ENCODE results near the gene PRSS37. TPM values are rescaled to one million over a fixed set of nuclear protein-coding genes. Genes with fewer than 3 reads are reported as not detected.
"Not testable (repeated sequence)": the region's sequence is repeated elsewhere in the genome, so short reads cannot be mapped to it uniquely, and the experiment has no call there.

The PRSS37 gene, protein sequence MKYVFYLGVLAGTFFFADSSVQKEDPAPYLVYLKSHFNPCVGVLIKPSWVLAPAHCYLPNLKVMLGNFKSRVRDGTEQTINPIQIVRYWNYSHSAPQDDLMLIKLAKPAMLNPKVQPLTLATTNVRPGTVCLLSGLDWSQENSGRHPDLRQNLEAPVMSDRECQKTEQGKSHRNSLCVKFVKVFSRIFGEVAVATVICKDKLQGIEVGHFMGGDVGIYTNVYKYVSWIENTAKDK
- total RNA-seq = not detected
- long read RNA-seq = 0 reads

- DNase-seq (no peak), ATAC-seq (ENCODE audit: poor library complexity) (no peak)
- intact Hi-C loops (cut with DNase I) = no loop called here
Measured at GRCh38 chr7:141841385-141841784, at the start of gene PRSS37. Gene PRSS37 (minus strand): TSS chr7:141841485. CDS start chr7:141841049, 436 bp downstream.

- intact Hi-C loops (cut with DNase I) = no loop called here
- ATAC-seq (ENCODE audit: poor library complexity) = no peak
Measured at GRCh38 chr7:141889321-141889720, 48.0 kb upstream of the PRSS37 start.

DNA sequence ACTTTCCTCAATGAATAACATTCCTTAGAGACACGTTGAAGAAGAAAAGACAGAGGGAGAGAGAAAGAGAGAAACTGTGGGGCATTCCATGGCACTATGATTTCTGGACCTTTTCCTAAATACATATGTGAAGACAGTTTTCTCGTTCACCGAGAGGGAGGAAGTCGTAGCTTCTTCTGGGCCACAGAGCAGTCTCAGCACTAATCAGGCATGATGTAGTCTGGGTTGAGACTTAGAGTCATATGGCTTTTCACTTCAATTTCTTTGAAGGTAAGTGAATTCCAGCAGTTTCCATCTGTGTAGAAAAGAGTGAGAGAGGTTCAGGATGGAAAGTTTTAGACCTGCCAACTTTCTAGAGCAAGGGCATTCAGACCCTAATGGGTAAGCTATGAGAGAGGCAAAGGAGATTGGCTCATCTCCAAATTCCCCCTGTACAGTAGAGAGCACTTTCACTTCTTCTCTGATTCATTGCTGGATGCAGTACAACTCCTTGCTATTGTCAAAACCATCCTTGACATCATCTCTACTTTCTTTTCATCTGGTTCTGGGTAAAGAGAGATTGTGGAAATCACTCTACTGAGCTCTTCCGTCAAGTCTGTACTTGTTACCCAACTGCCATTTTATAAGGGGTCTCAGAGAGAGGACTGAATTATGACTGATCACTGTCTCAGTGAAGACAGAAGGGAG, 43.4 kb upstream of the PRSS37 start:
- DNase-seq (no peak), ATAC-seq (ENCODE audit: poor library complexity) (no peak)
- intact Hi-C loops (cut with DNase I) = no loop called here

More at GRCh38 chr7:141889321-141889720, 48.0 kb upstream of the PRSS37 start:
- DNase-seq = no peak

GRCh38 chr7:141880960-141881359, 39.7 kb upstream of the PRSS37 start:
- ATAC-seq (ENCODE audit: poor library complexity) = no peak
- no peak for DNase-seq
- intact Hi-C loops (cut with DNase I) = no loop called here

DNA sequence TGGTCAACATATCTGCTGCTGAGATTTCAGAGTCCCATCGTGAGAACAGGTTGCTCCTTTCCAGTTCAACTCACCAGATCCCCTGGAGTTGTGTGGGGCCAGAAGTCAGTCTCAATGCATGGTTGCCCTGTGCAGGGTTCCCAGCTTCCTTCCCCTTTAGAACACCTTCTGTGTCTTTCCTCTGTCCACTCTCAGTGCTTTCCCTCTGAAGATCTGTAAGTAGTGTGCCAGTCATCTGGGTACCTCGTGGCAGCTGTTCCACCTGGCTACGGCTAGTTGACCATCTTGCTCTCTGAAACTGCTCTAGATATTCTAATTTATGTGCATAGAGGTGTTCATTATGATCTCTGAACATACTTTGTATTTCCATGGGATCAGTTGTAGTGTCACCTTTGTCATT, 36.1 kb upstream of the PRSS37 start:
- intact Hi-C loops (cut with DNase I) = no loop called here
- DNase-seq (no peak), ATAC-seq (ENCODE audit: poor library complexity) (no peak)

- intact Hi-C loops (cut with DNase I) = no loop called here
- ATAC-seq (ENCODE audit: poor library complexity) = no peak
Measured at GRCh38 chr7:141876371-141876770, 35.1 kb upstream of the PRSS37 start.

GRCh38 chr7:141875453-141875852, 34.2 kb upstream of the PRSS37 start:
- ATAC-seq (ENCODE audit: poor library complexity) (no peak), DNase-seq (no peak)
- intact Hi-C loops (cut with DNase I) = no loop called here

More at GRCh38 chr7:141876371-141876770, 35.1 kb upstream of the PRSS37 start:
- DNase-seq = no peak

DNA sequence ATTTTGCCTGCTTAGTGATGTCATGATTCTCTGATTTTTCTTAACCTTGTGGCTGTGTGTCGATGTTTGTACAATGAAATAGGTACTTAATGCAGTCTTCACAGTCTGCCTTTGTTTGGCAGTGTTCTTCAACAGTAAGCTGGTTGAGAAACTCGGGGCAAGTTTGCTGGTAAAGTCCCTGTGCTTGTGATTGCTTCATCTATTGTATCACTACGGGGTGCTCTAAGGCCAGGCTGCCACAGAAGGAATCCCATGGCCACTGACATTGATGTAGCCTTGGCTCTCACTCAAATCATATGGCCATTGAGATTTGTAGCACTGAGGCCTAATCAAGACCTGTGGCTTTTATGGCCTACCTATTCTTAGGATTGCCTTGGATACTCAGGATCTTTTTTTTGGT, 33.5 kb upstream of the PRSS37 start:
- intact Hi-C loops (cut with DNase I) = no loop called here
- DNase-seq (no peak), ATAC-seq (ENCODE audit: poor library complexity) (no peak)

GRCh38 chr7:141872931-141873330, 31.6 kb upstream of the PRSS37 start:
- no peak for ATAC-seq (ENCODE audit: poor library complexity)
- intact Hi-C loops (cut with DNase I) = no loop called here
- DNase-seq = no peak

DNA sequence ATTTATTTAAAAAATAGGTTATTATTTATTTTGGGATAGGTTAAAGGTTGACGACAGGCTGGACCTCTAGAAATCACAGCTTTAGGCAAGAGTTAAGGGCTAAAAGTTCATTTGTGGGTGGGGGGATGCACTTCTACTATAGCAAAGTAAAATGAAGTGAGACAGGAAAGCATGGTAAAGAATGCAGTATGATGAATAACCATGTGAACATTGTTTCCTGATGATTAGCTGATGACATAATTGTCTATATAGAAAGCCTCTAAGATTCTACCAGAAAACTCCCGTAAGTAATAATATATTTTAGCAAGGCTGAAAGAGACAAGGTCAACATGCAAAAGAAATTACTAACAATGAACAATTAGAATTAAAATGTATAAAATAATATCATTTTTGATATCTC, 25.7 kb upstream of the PRSS37 start:
- intact Hi-C loops (cut with DNase I) = no loop called here

DNA sequence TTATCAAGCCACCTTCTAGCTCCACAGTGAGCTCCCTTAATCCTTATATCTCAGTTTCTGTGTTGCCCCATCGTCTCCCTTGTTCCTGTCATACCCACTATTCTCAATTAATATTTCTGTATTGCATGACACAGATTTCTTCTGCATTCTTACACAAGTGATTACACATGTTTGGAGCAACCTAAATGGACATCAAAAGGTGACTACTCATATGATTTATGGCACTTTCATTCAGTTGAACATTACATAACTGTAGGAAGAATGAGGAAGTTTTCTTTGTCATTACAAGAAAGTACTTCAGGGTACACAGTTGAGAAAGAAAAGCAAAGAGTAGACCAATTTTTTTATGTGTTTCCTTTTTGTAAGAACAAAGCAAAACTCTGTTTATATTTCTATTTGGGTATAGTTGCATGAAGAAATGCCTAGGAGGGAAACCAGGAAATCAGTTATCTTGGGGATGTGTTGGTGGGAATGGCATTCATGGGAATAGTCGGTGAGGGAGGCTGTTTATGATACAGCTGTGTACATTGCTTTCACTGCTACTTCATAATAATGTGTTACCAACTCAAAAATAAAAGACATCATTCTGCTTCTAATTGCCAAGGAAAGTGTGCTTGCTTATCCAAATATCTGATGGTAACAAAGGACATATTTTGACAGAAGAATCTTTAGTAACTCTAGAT, 23.6 kb upstream of the PRSS37 start:
- intact Hi-C loops (cut with DNase I) = no loop called here

More for the DNA sequence above, 25.7 kb upstream of the PRSS37 start:
- ATAC-seq (ENCODE audit: poor library complexity) (no peak), DNase-seq (no peak)

DNA sequence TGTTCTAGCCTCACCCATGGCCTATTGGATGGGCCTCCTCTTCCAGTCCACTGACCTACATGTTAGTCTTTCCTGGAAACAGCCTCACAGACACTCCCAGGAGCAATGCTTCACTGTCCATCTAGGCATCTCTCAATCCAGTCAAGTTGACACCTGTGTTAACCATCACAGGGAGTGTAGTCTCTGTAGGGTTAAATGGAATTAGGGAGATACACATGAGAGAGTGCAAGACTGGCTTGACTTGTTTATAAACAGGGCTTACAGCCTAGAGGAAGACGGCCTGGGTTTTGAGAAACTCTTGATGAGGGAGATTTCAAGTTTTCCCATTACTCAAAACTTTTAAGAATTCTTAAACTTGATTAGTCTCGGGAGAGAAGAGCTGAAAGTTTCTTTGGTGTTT, 18.9 kb upstream of the PRSS37 start:
- DNase-seq (no peak), ATAC-seq (ENCODE audit: poor library complexity) (no peak)
- intact Hi-C loops (cut with DNase I) = no loop called here

More for the DNA sequence above, 23.6 kb upstream of the PRSS37 start:
- ATAC-seq (ENCODE audit: poor library complexity) = no peak
- DNase-seq = no peak

- ATAC-seq (ENCODE audit: poor library complexity) = no peak
- DNase-seq = no peak
- intact Hi-C loops (cut with DNase I) = no loop called here
Measured at GRCh38 chr7:141847996-141848395, 6.7 kb upstream of the PRSS37 start.

GRCh38 chr7:141844256-141844655, 3.0 kb upstream of the PRSS37 start:
- ATAC-seq (ENCODE audit: poor library complexity) (no peak), DNase-seq (no peak)
- intact Hi-C loops (cut with DNase I) = no loop called here

GRCh38 chr7:141842904-141843303, 1.6 kb upstream of the PRSS37 start:
- DNase-seq = no peak
- intact Hi-C loops (cut with DNase I) = no loop called here
- ATAC-seq (ENCODE audit: poor library complexity) = no peak

GRCh38 chr7:141840708-141841107, 577 bp downstream of the PRSS37 start:
- intact Hi-C loops (cut with DNase I) = no loop called here
- DNase-seq (no peak), ATAC-seq (ENCODE audit: poor library complexity) (no peak)

GRCh38 chr7:141839256-141839655, 2.0 kb downstream of the PRSS37 start:
- intact Hi-C loops (cut with DNase I) = no loop called here
- no peak for ATAC-seq (ENCODE audit: poor library complexity)
- no peak for DNase-seq

- intact Hi-C loops (cut with DNase I) = no loop called here
- DNase-seq (no peak), ATAC-seq (ENCODE audit: poor library complexity) (no peak)
Measured at GRCh38 chr7:141838581-141838980, 2.7 kb downstream of the PRSS37 start.

- intact Hi-C loops (cut with DNase I) = no loop called here
- ATAC-seq (ENCODE audit: poor library complexity) = no peak
- DNase-seq = no peak
Measured at GRCh38 chr7:141837683-141838082, 3.6 kb downstream of the PRSS37 start.

DNA sequence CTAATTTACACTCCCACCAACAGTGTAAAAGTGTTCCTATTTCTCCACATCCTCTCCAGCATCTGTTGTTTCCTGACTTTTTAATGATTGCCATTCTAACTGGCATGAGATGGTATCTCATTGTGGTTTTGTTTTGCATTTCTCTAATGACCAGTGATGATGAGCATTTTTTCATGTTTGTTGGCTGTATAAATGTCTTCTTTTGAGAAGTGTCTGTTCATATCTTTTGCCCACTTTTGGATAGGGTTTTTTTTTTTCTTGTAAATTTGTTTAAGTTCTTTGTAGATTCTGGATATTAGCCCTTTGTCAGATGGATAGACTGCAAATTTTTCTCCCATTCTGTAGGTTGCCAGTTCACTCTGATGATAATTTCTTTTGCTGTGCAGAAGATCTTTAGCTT, 18.9 kb downstream of the PRSS37 start:
- intact Hi-C loops (cut with DNase I); DNase-seq; ATAC-seq (ENCODE audit: poor library complexity): not testable (repeated sequence)

Measured in Right ventricle myocardium superior (tissue), 1 donor.